Fibroblast of mammary gland (primary cell): ENCODE results near the gene SPTAN1.

ENCODE experiments used
- DNase-seq: peaks from one replicate; pipeline ENCODE4 v3.0.0-alpha.2; 2010; ENCODE audit warnings: low read depth
- H3K4me3 ChIP-seq: 2 replicates; pipeline ENCODE4 v1.5.1; 2011; ENCODE audit warnings: low read depth, mild to moderate bottlenecking, low read length, moderate library complexity; ENCODE audit not compliant: control insufficient read depth
- CTCF ChIP-seq: conservative IDR thresholded peaks from 2 replicates; pipeline ENCODE4 v1.5.1; 2011; ENCODE audit warnings: low read depth, low read length, inconsistent platforms; ENCODE audit not compliant: control insufficient read depth, insufficient read depth

Gene SPTAN1

GRCh38 chr9:128521956-128522355 lies 30.4 kb upstream of the SPTAN1 start:
- no peak for TF ChIP-seq CTCF
- DNase-seq = no peak
- no peak overlapping the region for H3K4me3 ChIP-seq

- TF ChIP-seq CTCF = no peak
- DNase-seq = peak; percentile 78
- no peak overlapping the region for H3K4me3 ChIP-seq
These were observed 29.0 kb upstream of the SPTAN1 start for GRCh38 chr9:128523199-128523925.

DNA sequence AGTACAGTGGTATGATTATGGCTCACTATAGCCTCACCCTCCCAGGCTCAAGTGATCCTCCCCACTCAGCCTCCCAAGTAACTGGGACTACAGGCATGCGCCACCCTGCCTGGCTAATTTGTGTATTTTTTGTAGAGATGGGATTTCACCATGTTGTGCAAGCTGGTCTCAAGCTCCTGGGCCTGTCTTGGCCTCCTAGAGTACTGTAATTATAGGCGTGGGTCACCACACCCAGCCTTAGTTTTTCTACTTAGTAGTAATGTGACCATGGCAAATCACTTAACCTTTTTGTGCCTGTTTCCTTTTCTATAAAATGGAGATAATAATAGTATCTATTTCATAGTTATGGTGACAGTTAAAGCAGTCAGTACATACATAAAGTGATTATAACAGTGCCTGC lies 25.7 kb upstream of the SPTAN1 start:
- H3K4me3 ChIP-seq = no peak overlapping the region
- TF ChIP-seq CTCF = no peak
- no peak for DNase-seq

DNA sequence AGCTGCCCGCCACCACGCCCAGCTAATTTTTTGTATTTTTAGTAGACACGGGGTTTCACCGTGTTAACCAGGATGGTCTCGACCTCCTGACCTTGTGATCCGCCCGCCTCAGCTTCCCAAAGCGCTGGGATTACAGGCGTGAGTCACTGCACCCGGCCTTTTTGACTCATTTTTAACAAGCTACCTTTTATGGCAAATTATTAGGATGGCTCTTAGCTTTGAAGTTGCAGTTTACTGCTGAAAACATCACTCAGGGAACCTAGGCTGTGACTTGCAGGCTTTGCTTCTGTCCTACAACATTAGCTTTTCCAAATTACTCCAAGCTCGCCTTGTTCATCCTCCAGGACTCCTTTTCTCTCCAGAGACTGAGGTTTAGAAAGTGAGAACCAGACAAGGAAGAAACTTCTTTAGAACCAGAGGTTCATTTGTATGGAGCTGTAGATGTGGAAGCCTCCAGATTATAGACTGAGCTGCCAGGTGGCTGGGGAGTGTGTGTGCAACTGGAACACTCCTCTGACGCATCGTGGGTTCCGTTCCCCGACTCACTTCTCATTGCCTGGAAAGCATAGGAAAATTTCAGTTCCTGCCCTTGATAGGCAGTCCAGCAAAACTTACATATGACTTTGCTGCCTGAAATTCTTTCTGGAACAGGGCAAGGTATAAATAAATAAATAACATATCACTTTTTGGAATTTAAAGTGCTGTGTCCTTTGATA lies 23.8 kb upstream of the SPTAN1 start:
- H3K4me3 ChIP-seq = no peak overlapping the region
- TF ChIP-seq CTCF = no peak
- DNase-seq = peak; percentile 54

GRCh38 chr9:128529191-128529590 lies 23.2 kb upstream of the SPTAN1 start:
- DNase-seq = no peak
- H3K4me3 ChIP-seq = no peak overlapping the region
- no peak for TF ChIP-seq CTCF

GRCh38 chr9:128532581-128532980 lies 19.8 kb upstream of the SPTAN1 start:
- H3K4me3 ChIP-seq = no peak overlapping the region
- DNase-seq = no peak
- no peak for TF ChIP-seq CTCF
